Vagina (tissue), 2 donors: ENCODE results near the gene TAS2R41. TPM values are rescaled to one million over a fixed set of nuclear protein-coding genes. Genes with fewer than 3 reads are reported as not detected.

Source experiments
- DNase-seq, 2 donors: peaks; one replicate each; pipeline ENCODE4 v3.0.0-alpha.2; 2017; ENCODE audit errors: extremely low spot score in 2 of 2
- H3K27ac ChIP-seq: fragments of 200-600 bp; sonication (generic); one replicate; pipeline ENCODE4 v1.5.1; 2019
- H3K27me3 ChIP-seq: fragments of 200-600 bp; sonication (generic); one replicate; pipeline ENCODE4 v1.5.1; 2019
- H3K36me3 ChIP-seq, 2 donors: fragments of 200-600 bp; sonication (generic); one replicate each; pipeline ENCODE4 v1.5.1; 2017 to 2019
- H3K4me1 ChIP-seq: fragments of 200-600 bp; sonication (generic); one replicate; pipeline ENCODE4 v1.5.1; 2019
- H3K4me3 ChIP-seq, 2 donors: fragments of 200-600 bp; sonication (generic); 1 replicate in 1 of 2; 2 replicates in 1 of 2; pipeline ENCODE4 v1.5.1; 2016 to 2019
- H3K9me3 ChIP-seq: fragments of 200-600 bp; sonication (generic); one replicate; pipeline ENCODE4 v1.5.1; 2019
- CTCF ChIP-seq, 3 experiments: fragments of 450-650 bp in 2 of 3; fragments of 200-600 bp in 1 of 3; sonication (generic) in 1 of 3; IDR thresholded peaks; one replicate each; pipeline ENCODE4 v1.5.1; 2017 to 2019; ENCODE audit warnings: antibody characterized with exemption in 3 of 3, mild to moderate bottlenecking in 2 of 3, moderate library complexity in 2 of 3
- POLR2A ChIP-seq, 2 donors: fragments of 450-650 bp; IDR thresholded peaks; one replicate each; pipeline ENCODE4 v1.6.1; 2017; ENCODE audit warnings: antibody characterized with exemption in 2 of 2, mild to moderate bottlenecking in 2 of 2, moderate library complexity in 2 of 2
- POLR2AphosphoS5 ChIP-seq, 2 donors: sonication (generic); formaldehyde crosslinking; IDR thresholded peaks; one replicate each; pipeline ENCODE4 v1.9.0; 2017; ENCODE audit warnings: antibody characterized with exemption in 2 of 2, mild to moderate bottlenecking in 2 of 2, low read depth in 1 of 2; ENCODE audit not compliant: insufficient read depth in 1 of 2
- intact Hi-C: fragments of 100-400 bp; cut with DNase I; formaldehyde crosslinking; loops from one replicate; pipeline ENCODE4 v1.15.1; 2023
- total RNA-seq: library from RNA; depleted of rRNA; stranded (reverse); fragments of >200 nt; gene quantifications from one replicate; pipeline ENCODE4 v1.2.3, GENCODE V29; 2016

The TAS2R41 gene
- total RNA-seq, 1 donor from 2014 or later, result not detected

DNA sequence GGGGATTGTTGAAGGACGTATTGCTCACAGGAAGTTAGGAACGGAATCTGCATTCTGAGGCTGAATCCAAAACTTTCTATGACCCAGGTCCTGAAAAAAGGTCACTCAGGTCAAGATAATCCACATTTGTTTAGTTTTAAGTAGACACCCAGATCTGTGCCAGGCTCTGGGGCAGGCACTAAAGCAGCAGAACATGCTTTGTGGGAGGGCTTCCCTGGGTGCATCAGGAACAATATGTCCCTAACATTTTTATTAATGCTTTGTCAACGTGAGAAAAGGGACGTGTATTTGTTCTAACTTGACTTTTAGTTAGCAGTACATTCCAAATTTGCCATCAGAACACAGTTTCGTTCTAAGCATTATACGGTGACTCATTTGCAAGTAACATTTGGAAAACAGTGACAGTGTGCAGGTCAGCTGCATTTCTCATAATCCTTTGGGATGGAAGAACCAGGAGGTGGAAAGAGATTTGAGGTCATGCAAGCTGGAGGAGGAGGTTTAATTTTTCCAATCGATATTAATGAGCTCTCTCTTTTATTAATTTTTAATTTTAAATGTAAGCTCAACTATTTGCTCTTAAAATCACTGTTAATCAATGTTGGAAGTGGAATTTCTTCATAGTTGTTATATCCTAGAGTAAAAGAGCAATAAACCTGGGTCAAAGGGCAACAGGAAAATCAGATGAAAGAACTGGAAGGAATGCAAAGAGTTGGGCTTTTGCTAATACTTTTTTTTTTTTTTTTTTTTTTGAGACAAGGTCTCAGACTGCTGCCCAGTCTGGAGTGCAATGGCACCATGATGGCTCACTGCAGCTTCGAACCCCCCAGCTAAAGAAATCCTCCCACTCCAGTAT, 35.0 kb downstream of the TAS2R41 start:
- Histone ChIP-seq H3K4me1 (peaks cover 25% of the 10 kb centered on the region), H3K9me3 (no peaks in the 10 kb centered on the region), H3K4me3 (no peak overlapping the region), H3K36me3 (no peaks in the 10 kb centered on the region), H3K27me3 (no peaks in the 10 kb centered on the region), H3K27ac (no peak overlapping the region)
- intact Hi-C loops, result no loop called here
- DNase-seq, result no peak
- TF ChIP-seq CTCF (IDR thresholded peaks at IDR 0.05) (no peak), POLR2AphosphoS5 (IDR thresholded peaks at IDR 0.05; ENCODE audit: insufficient read depth in 1 of 2, low read depth in 1 of 2) (peak in 1 of 2 donors; percentile 82)

GRCh38 chr7:143514487-143514886, 36.8 kb downstream of the TAS2R41 start:
- Histone ChIP-seq H3K27me3 (no peaks in the 10 kb centered on the region), H3K4me3 (no peak overlapping the region), H3K36me3 (no peaks in the 10 kb centered on the region), H3K4me1 (peaks cover 25% of the 10 kb centered on the region), H3K27ac (no peak overlapping the region), H3K9me3 (no peaks in the 10 kb centered on the region)
- intact Hi-C loops, result no loop called here
- DNase-seq, result no peak
- TF ChIP-seq CTCF (IDR thresholded peaks at IDR 0.05) (no peak), POLR2A (IDR thresholded peaks at IDR 0.05) (no peak), POLR2AphosphoS5 (IDR thresholded peaks at IDR 0.05; ENCODE audit: insufficient read depth in 1 of 2, low read depth in 1 of 2) (no peak)

DNA sequence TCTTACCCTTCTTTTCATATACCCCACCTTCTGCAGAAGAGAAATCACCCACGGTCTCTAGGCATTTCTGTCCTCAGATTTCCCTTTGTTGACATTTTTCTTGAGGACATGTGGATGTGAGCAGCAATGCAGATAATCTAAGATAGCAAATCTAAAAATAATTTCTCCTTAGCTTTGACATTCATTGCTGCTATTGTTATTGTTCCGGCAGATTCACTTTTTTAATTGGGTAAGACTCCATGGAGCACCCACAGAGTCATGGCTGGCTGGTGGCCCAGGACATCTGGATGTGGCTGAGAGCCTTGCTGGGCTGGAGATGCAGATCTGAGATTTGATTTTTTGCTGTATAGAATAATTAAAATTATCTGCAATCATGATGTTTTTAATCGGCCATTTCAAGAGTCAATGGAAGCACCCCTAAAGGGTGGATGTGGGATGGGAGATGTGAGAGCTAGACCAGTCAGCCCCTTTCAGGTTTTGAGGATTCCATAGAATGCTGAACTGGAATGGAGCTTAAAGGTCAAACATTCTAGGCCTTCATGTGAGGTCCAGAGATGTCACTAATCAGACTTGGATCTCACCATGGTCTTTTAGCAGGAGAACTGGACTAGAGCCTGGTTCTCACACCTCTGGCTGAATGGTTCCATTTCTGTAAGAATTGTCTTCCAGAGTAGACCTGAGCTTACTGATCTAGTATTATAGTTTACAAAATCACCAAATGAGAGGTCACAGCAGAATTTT, 37.5 kb downstream of the TAS2R41 start:
- Histone ChIP-seq H3K27me3 (no peaks in the 10 kb centered on the region), H3K9me3 (no peaks in the 10 kb centered on the region), H3K4me1 (peaks cover 25% of the 10 kb centered on the region), H3K27ac (no peak overlapping the region), H3K36me3 (no peaks in the 10 kb centered on the region), H3K4me3 (no peak overlapping the region)
- DNase-seq, result no peak
- no peak for TF ChIP-seq POLR2AphosphoS5 (IDR thresholded peaks at IDR 0.05; ENCODE audit: insufficient read depth in 1 of 2, low read depth in 1 of 2)
- TF ChIP-seq POLR2A (IDR thresholded peaks at IDR 0.05), result no peak
- TF ChIP-seq CTCF (IDR thresholded peaks at IDR 0.05), result no peak
- intact Hi-C loops, result no loop called here

DNA sequence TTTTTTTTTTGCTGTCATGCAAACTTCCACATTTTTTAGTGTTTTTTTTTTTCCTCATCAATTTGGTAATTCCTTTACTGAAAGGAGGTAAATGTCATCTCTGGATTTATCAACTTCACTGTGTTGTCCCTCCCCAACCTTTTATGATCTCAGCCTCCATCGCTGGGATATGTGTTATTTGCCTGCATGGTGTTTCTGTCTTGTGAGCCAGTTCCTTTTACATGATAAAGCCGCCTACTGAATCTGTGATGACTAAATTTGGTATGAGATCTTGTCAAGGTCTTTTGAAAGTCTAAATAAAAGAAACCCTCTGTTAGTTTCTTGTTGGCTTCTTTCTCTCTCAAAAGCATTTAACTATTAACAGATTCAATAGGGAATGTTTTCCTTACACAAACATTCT, 39.3 kb downstream of the TAS2R41 start:
- Histone ChIP-seq H3K9me3 (no peaks in the 10 kb centered on the region), H3K4me3 (no peak overlapping the region), H3K27me3 (no peaks in the 10 kb centered on the region), H3K4me1 (peaks cover 17% of the 10 kb centered on the region), H3K27ac (no peak overlapping the region), H3K36me3 (no peaks in the 10 kb centered on the region)
- no peak for DNase-seq
- intact Hi-C loops, result no loop called here
- TF ChIP-seq POLR2AphosphoS5 (IDR thresholded peaks at IDR 0.05; ENCODE audit: insufficient read depth in 1 of 2, low read depth in 1 of 2) (no peak), POLR2A (IDR thresholded peaks at IDR 0.05) (no peak), CTCF (IDR thresholded peaks at IDR 0.05) (no peak)

GRCh38 chr7:143518521-143518920, 40.8 kb downstream of the TAS2R41 start:
- Histone ChIP-seq H3K36me3 (no peaks in the 10 kb centered on the region), H3K9me3 (no peaks in the 10 kb centered on the region), H3K4me1 (peaks cover 11% of the 10 kb centered on the region), H3K4me3 (no peak overlapping the region), H3K27me3 (no peaks in the 10 kb centered on the region), H3K27ac (no peak overlapping the region)
- TF ChIP-seq CTCF (IDR thresholded peaks at IDR 0.05), result no peak
- TF ChIP-seq POLR2AphosphoS5 (IDR thresholded peaks at IDR 0.05; ENCODE audit: insufficient read depth in 1 of 2, low read depth in 1 of 2), result no peak
- TF ChIP-seq POLR2A (IDR thresholded peaks at IDR 0.05), result no peak
- peak in 1 of 2 donors; percentile 47 for DNase-seq
- intact Hi-C loops, result no loop called here
